ENCODE results near the gene DHX9. TPM values are rescaled to one million over a fixed set of nuclear protein-coding genes. Genes with fewer than 3 reads are reported as not detected.
A peak's percentile ranks its signal among the peaks of the same experiment; 100 is the strongest.

Gene DHX9
- total RNA-seq, 1 experiment from 2014 or later = 191 TPM

GRCh38 chr1:182850319-182850718 is 11.2 kb downstream of the DHX9 start:
- POLR2A ChIA-PET (ENCODE audit: unreplicated experiment) = no interaction called here

GRCh38 chr1:182851825-182852224 is 12.7 kb downstream of the DHX9 start:
- peaks cover 64% of the 10 kb centered on the region for H3K79me2 ChIP-seq (ENCODE audit: low read length)
- TF ChIP-seq, protein P1, sequence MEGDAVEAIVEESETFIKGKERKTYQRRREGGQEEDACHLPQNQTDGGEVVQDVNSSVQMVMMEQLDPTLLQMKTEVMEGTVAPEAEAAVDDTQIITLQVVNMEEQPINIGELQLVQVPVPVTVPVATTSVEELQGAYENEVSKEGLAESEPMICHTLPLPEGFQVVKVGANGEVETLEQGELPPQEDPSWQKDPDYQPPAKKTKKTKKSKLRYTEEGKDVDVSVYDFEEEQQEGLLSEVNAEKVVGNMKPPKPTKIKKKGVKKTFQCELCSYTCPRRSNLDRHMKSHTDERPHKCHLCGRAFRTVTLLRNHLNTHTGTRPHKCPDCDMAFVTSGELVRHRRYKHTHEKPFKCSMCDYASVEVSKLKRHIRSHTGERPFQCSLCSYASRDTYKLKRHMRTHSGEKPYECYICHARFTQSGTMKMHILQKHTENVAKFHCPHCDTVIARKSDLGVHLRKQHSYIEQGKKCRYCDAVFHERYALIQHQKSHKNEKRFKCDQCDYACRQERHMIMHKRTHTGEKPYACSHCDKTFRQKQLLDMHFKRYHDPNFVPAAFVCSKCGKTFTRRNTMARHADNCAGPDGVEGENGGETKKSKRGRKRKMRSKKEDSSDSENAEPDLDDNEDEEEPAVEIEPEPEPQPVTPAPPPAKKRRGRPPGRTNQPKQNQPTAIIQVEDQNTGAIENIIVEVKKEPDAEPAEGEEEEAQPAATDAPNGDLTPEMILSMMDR (conservative IDR thresholded peaks at IDR 0.05; ENCODE audit: low read depth, low read length) = no peak
- TF ChIP-seq EZH2 (IDR thresholded peaks at IDR 0.05; ENCODE audit: low read length, unreplicated experiment) (no peak), EZH2phosphoT487 (IDR thresholded peaks at IDR 0.05; ENCODE audit: borderline replicate concordance, low read length) (no peak)
- ATAC-seq (no peak), DNase-seq (no peak)
- CTCF ChIA-PET = no interaction called here
- BruUV-seq (replicated peaks) = no TSS peak
- H3K9me3 ChIP-seq (ENCODE audit: low read length) = no peaks in the 10 kb centered on the region
- POLR2A ChIA-PET (ENCODE audit: unreplicated experiment) = no interaction called here
- no peak overlapping the region for H3K9ac ChIP-seq (ENCODE audit: low read length)
- no peaks in the 10 kb centered on the region for H3K9me2 ChIP-seq (replicated peaks; ENCODE audit: low read length)
- intact Hi-C loops (cut with micrococcal nuclease) = no loop called here
- no peaks in the 10 kb centered on the region for H3K27me3 ChIP-seq (ENCODE audit: low read length)
- peaks cover 50% of the 10 kb centered on the region for H4K20me1 ChIP-seq (ENCODE audit: low read length)
- H3F3A ChIP-seq (ENCODE audit: low read length, unreplicated experiment) = no peaks in the 10 kb centered on the region
- H3K27ac ChIP-seq (ENCODE audit: low read length) = no peak overlapping the region
- no peak overlapping the region for H2AFZ ChIP-seq (ENCODE audit: low read length)
- H3K36me3 ChIP-seq (ENCODE audit: low read depth, low read length) = peaks cover 93% of the 10 kb centered on the region
- no peak overlapping the region for H3K4me3 ChIP-seq (ENCODE audit: low read length)
- H3K4me1 ChIP-seq (ENCODE audit: insufficient read depth, low read length) = no peaks in the 10 kb centered on the region
- no peak overlapping the region for H3K4me2 ChIP-seq (ENCODE audit: low read length)

More at GRCh38 chr1:182850319-182850718, 11.2 kb downstream of the DHX9 start:
- Histone ChIP-seq H4K20me1 (ENCODE audit: low read length) (peaks cover 61% of the 10 kb centered on the region), H3K27ac (ENCODE audit: low read length) (no peak overlapping the region), H3K4me1 (ENCODE audit: insufficient read depth, low read length) (no peaks in the 10 kb centered on the region), H3K4me2 (ENCODE audit: low read length) (no peak overlapping the region), H3K36me3 (ENCODE audit: low read depth, low read length) (peaks cover 90% of the 10 kb centered on the region), H3F3A (ENCODE audit: low read length, unreplicated experiment) (no peaks in the 10 kb centered on the region), H3K9ac (ENCODE audit: low read length) (no peak overlapping the region), H2AFZ (ENCODE audit: low read length) (no peak overlapping the region), H3K4me3 (ENCODE audit: low read length) (no peak overlapping the region), H3K9me3 (ENCODE audit: low read length) (no peaks in the 10 kb centered on the region), H3K27me3 (ENCODE audit: low read length) (no peaks in the 10 kb centered on the region), H3K79me2 (ENCODE audit: low read length) (peaks cover 79% of the 10 kb centered on the region), H3K9me2 (replicated peaks; ENCODE audit: low read length) (no peaks in the 10 kb centered on the region)
- intact Hi-C loops (cut with micrococcal nuclease) = no loop called here
- TF ChIP-seq EZH2phosphoT487 (IDR thresholded peaks at IDR 0.05; ENCODE audit: borderline replicate concordance, low read length) = no peak
- no peak for TF ChIP-seq EZH2 (IDR thresholded peaks at IDR 0.05; ENCODE audit: low read length, unreplicated experiment)
- TF ChIP-seq, protein P1 (conservative IDR thresholded peaks at IDR 0.05; ENCODE audit: low read depth, low read length) = no peak
- no peak for DNase-seq
- CTCF ChIA-PET = no interaction called here
- ATAC-seq = no peak
- no TSS peak for BruUV-seq (replicated peaks)

DNA sequence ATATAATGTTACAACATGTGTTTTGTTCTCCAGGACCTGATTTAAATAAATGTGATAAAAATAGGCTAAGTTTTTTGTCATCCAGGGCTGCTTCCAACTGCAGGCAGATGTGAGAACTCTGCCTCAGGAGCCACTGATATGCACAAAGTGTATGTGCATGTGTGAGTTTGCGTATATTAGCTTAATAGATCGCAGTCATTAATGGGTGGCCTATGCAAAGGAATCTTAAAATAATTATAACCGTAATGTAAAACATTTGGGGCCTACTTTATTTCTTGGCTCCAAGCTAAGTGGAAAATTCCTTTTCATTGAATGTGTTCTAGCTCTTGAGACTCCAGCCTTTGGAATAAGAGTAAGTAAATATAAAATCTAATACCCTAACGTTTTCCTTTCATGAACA is 16.8 kb downstream of the DHX9 start:
- ChIA-PET CTCF (no interaction called here), POLR2A (ENCODE audit: unreplicated experiment) (no interaction called here)
- H3K9me3 ChIP-seq (ENCODE audit: low read length) = no peaks in the 10 kb centered on the region
- peaks cover 95% of the 10 kb centered on the region for H3K36me3 ChIP-seq (ENCODE audit: low read depth, low read length)
- no peak overlapping the region for H3K9ac ChIP-seq (ENCODE audit: low read length)
- H3K27ac ChIP-seq (ENCODE audit: low read length) = no peak overlapping the region
- no peak overlapping the region for H2AFZ ChIP-seq (ENCODE audit: low read length)
- no peaks in the 10 kb centered on the region for H3K27me3 ChIP-seq (ENCODE audit: low read length)
- H3K9me2 ChIP-seq (replicated peaks; ENCODE audit: low read length) = no peaks in the 10 kb centered on the region
- no peak for DNase-seq
- H3K4me3 ChIP-seq (ENCODE audit: low read length) = no peak overlapping the region
- H4K20me1 ChIP-seq (ENCODE audit: low read length) = peaks cover 21% of the 10 kb centered on the region
- intact Hi-C loops (cut with micrococcal nuclease) = no loop called here
- no peak for TF ChIP-seq EZH2 (IDR thresholded peaks at IDR 0.05; ENCODE audit: low read length, unreplicated experiment)
- no peak for TF ChIP-seq EZH2phosphoT487 (IDR thresholded peaks at IDR 0.05; ENCODE audit: borderline replicate concordance, low read length)
- TF ChIP-seq, protein P1 (conservative IDR thresholded peaks at IDR 0.05; ENCODE audit: low read depth, low read length) = no peak
- peaks cover 24% of the 10 kb centered on the region for H3K79me2 ChIP-seq (ENCODE audit: low read length)
- no peak for ATAC-seq
- no peaks in the 10 kb centered on the region for H3F3A ChIP-seq (ENCODE audit: low read length, unreplicated experiment)
- H3K4me1 ChIP-seq (ENCODE audit: insufficient read depth, low read length) = no peaks in the 10 kb centered on the region
- BruUV-seq (replicated peaks) = TSS peak; percentile 3
- H3K4me2 ChIP-seq (ENCODE audit: low read length) = no peak overlapping the region

All from PC-3 (cell line).